Effector CD8-positive, alpha-beta T cell (primary cell): ENCODE data around the gene SVOP.
A peak's percentile ranks its signal among the peaks of the same experiment; 100 is the strongest.

Experiments
- DNase-seq: peaks from one replicate; lab custom pipeline; 2025; lab: John Stamatoyannopoulos, UW

Gene SVOP

GRCh38 chr12:108977360-108977759 is 43.5 kb downstream of the SVOP start:
- no peak for DNase-seq

GRCh38 chr12:108975024-108975593 is 45.8 kb downstream of the SVOP start:
- no peak for DNase-seq

- no peak for DNase-seq
Measured at GRCh38 chr12:108973629-108974152, 47.2 kb downstream of the SVOP start.

- no peak for DNase-seq
Measured at GRCh38 chr12:108972358-108972757, 48.5 kb downstream of the SVOP start.

- no peak for DNase-seq
Measured at GRCh38 chr12:108969622-108970021, 51.2 kb downstream of the SVOP start.

- no peak for DNase-seq
Measured at GRCh38 chr12:108967869-108968540, 52.9 kb downstream of the SVOP start.

GRCh38 chr12:108966378-108967151 is 54.3 kb downstream of the SVOP start:
- DNase-seq, result no peak

- no peak for DNase-seq
Measured at GRCh38 chr12:108965886-108966285, 55.0 kb downstream of the SVOP start.

GRCh38 chr12:108964371-108965352 is 56.2 kb downstream of the SVOP start:
- no peak for DNase-seq

GRCh38 chr12:108962256-108962655 is 58.6 kb downstream of the SVOP start:
- no peak for DNase-seq

- no peak for DNase-seq
Measured at GRCh38 chr12:108959748-108960655, 60.9 kb downstream of the SVOP start.

GRCh38 chr12:108955225-108955835 is 65.5 kb downstream of the SVOP start:
- DNase-seq, result no peak

- DNase-seq, result peak; percentile 41
Measured at GRCh38 chr12:108950991-108951739, 69.7 kb downstream of the SVOP start.

GRCh38 chr12:108949976-108950375 is 70.9 kb downstream of the SVOP start:
- no peak for DNase-seq

GRCh38 chr12:108948367-108948766 is 72.5 kb downstream of the SVOP start:
- no peak for DNase-seq

- DNase-seq, result no peak
Measured at GRCh38 chr12:108947097-108947496, 73.8 kb downstream of the SVOP start.

- no peak for DNase-seq
Measured at GRCh38 chr12:108940138-108940537, 80.7 kb downstream of the SVOP start.

GRCh38 chr12:108939594-108939993 is 81.3 kb downstream of the SVOP start:
- no peak for DNase-seq

- DNase-seq, result no peak
Measured at GRCh38 chr12:108938247-108938924, 82.5 kb downstream of the SVOP start.
